Fibroblast of lung (primary cell): ENCODE measurements around the gene RAPGEF3. TPM values are rescaled to one million over a fixed set of nuclear protein-coding genes. Genes with fewer than 3 reads are reported as not detected.

Experiments used
- DNase-seq, 2 donors: peaks; one replicate each; pipeline versions ENCODE4 v3.0.0 to v3.0.0-alpha.2; 2010; ENCODE audit warnings: low read depth in 2 of 2
- H2AFZ ChIP-seq: 2 replicates; pipeline ENCODE4 v1.5.1; 2012; ENCODE audit warnings: low read length, control low read depth, inconsistent platforms
- H3K27ac ChIP-seq: 2 replicates; pipeline ENCODE4 v1.5.1; 2011; ENCODE audit warnings: low read length, control low read depth; ENCODE audit not compliant: insufficient read depth
- H3K27me3 ChIP-seq: 2 replicates; pipeline ENCODE4 v1.5.1; 2011; ENCODE audit warnings: mild to moderate bottlenecking, low read length; ENCODE audit not compliant: control insufficient read depth, insufficient read depth
- H3K36me3 ChIP-seq: 2 replicates; pipeline ENCODE4 v1.5.1; 2011; ENCODE audit warnings: low read length; ENCODE audit not compliant: control insufficient read depth, insufficient read depth
- H3K4me1 ChIP-seq: 2 replicates; pipeline ENCODE4 v1.5.1; 2011; ENCODE audit warnings: low read length; ENCODE audit not compliant: control insufficient read depth, insufficient read depth; ENCODE audit errors: extremely low read depth
- H3K4me2 ChIP-seq: 2 replicates; pipeline ENCODE4 v1.5.1; 2011; ENCODE audit warnings: low read length, control low read depth; ENCODE audit not compliant: insufficient read depth; ENCODE audit errors: extremely low read depth
- H3K4me3 ChIP-seq, 4 experiments: fragments of 200-600 bp in 1 of 4; sonication (generic) in 1 of 4; replicated peaks in 1 of 4; 2 replicates each; pipeline ENCODE4 v1.5.1; 2011 to 2016; ENCODE audit warnings: low read length in 4 of 4, low read depth in 3 of 4, mild to moderate bottlenecking in 3 of 4, control low read depth in 2 of 4, inconsistent platforms in 1 of 4, mixed read lengths in 1 of 4; ENCODE audit not compliant: insufficient read depth in 1 of 4; ENCODE audit errors: control extremely low read depth in 1 of 4
- H3K79me2 ChIP-seq: 2 replicates; pipeline ENCODE4 v1.5.1; 2012; ENCODE audit warnings: mild to moderate bottlenecking, low read length, inconsistent platforms; ENCODE audit not compliant: control insufficient read depth, insufficient read depth
- H3K9ac ChIP-seq: 2 replicates; pipeline ENCODE4 v1.5.1; 2011; ENCODE audit warnings: mild to moderate bottlenecking, low read length, control low read depth; ENCODE audit not compliant: insufficient read depth
- H3K9me3 ChIP-seq: 2 replicates; pipeline ENCODE4 v1.5.1; 2012; ENCODE audit warnings: low read depth, low read length; ENCODE audit not compliant: control insufficient read depth, insufficient read depth
- H4K20me1 ChIP-seq: 2 replicates; pipeline ENCODE4 v1.5.1; 2011; ENCODE audit warnings: low read length; ENCODE audit not compliant: control insufficient read depth, insufficient read depth; ENCODE audit errors: extremely low read depth
- CTCF ChIP-seq, 2 donors: IDR thresholded peaks in 1 of 2; conservative IDR thresholded peaks in 1 of 2; 1 replicate in 1 of 2; 2 replicates in 1 of 2; pipeline ENCODE4 v1.5.1; 2011 to 2012; ENCODE audit warnings: low read length in 2 of 2, control low read depth in 1 of 2, inconsistent platforms in 1 of 2, low read depth in 1 of 2, mild to moderate bottlenecking in 1 of 2
- EZH2 ChIP-seq: IDR thresholded peaks from 2 replicates; pipeline ENCODE4 v1.5.1; 2012; ENCODE audit warnings: low read length, control low read depth, mild to moderate bottlenecking; ENCODE audit errors: missing control alignments
- polyA plus RNA-seq, 2 donors: library from polyadenylated mRNA; depleted of rRNA in 1 of 2; stranded (reverse) in 1 of 2; unstranded in 1 of 2; fragments of >200 nt; gene quantifications; 2 replicates each; pipeline ENCODE4 v1.2.1, GENCODE V29; 2011 to 2012; ENCODE audit warnings: missing spikeins in 1 of 2
- total RNA-seq: library from RNA; depleted of rRNA; stranded (reverse); fragments of >200 nt; gene quantifications from 2 replicates; pipeline ENCODE4 v1.2.1, GENCODE V29; 2014

RAPGEF3 gene
- total and polyA plus RNA-seq, 2 donors (not counting 1 experiment from before 2014, with no cell fraction given), result 0.83 to 2.8 TPM

- H3K79me2 ChIP-seq, result no peaks in the 10 kb centered on the region
- no peak for DNase-seq
- H3K27me3 ChIP-seq, result no peaks in the 10 kb centered on the region
- H3K9me3 ChIP-seq, result no peaks in the 10 kb centered on the region
- no peaks in the 10 kb centered on the region for H3K36me3 ChIP-seq
- H3K9ac ChIP-seq, result no peak overlapping the region
- no peaks in the 10 kb centered on the region for H4K20me1 ChIP-seq
- H2AFZ ChIP-seq, result no peak overlapping the region
- peaks cover 12% of the 10 kb centered on the region for H3K4me1 ChIP-seq
- H3K4me3 ChIP-seq, result no peak overlapping the region
- no peak overlapping the region for H3K4me2 ChIP-seq
- TF ChIP-seq EZH2 (no peak), CTCF (conservative IDR thresholded peaks at IDR 0.05 in 1 of 2, IDR thresholded peaks at IDR 0.05 in 1 of 2; ENCODE audit: low read depth in 1 of 2, low read length in 2 of 2) (no peak)
- no peak overlapping the region for H3K27ac ChIP-seq
Measured at GRCh38 chr12:47753021-47754001, 5.4 kb downstream of the RAPGEF3 start.

- Histone ChIP-seq H3K9ac (no peak overlapping the region), H3K4me2 (no peak overlapping the region)
Measured at GRCh38 chr12:47752552-47752951, 6.1 kb downstream of the RAPGEF3 start.

More at GRCh38 chr12:47752552-47752951, 6.1 kb downstream of the RAPGEF3 start:
- H3K36me3 ChIP-seq, result no peaks in the 10 kb centered on the region
- H4K20me1 ChIP-seq, result no peaks in the 10 kb centered on the region
- H2AFZ ChIP-seq, result no peak overlapping the region
- H3K27me3 ChIP-seq, result no peaks in the 10 kb centered on the region
- peaks cover 12% of the 10 kb centered on the region for H3K4me1 ChIP-seq
- H3K27ac ChIP-seq, result no peak overlapping the region
- no peaks in the 10 kb centered on the region for H3K9me3 ChIP-seq
- TF ChIP-seq EZH2 (no peak), CTCF (conservative IDR thresholded peaks at IDR 0.05 in 1 of 2, IDR thresholded peaks at IDR 0.05 in 1 of 2; ENCODE audit: low read depth in 1 of 2, low read length in 2 of 2) (no peak)
- H3K4me3 ChIP-seq, result no peak overlapping the region
- no peaks in the 10 kb centered on the region for H3K79me2 ChIP-seq
- peak; percentile 30 to 60 for DNase-seq
